Nephron (organoid): Measurements from ENCODE around the gene NPHS1.
A peak's percentile ranks its signal among the peaks of the same experiment; 100 is the strongest.

Experiments used
- H3K27ac Mint-ChIP-seq, 3 experiments: 2 replicates each; pipeline ENCODE4 v1.8.0; 2020; ENCODE audit warnings: mixed read lengths in 3 of 3, mild to moderate bottlenecking in 2 of 3, moderate library complexity in 1 of 3
- H3K27me3 Mint-ChIP-seq: 2 replicates; pipeline ENCODE4 v1.8.0; 2021; ENCODE audit warnings: low read depth, mild to moderate bottlenecking, moderate library complexity, mixed read lengths
- H3K36me3 Mint-ChIP-seq: 2 replicates; pipeline ENCODE4 v1.8.0; 2020; ENCODE audit warnings: low read depth, mixed read lengths
- H3K4me1 Mint-ChIP-seq: 2 replicates; pipeline ENCODE4 v1.8.0; 2020; ENCODE audit warnings: mixed read lengths
- H3K4me3 Mint-ChIP-seq, 3 experiments: 2 replicates each; pipeline ENCODE4 v1.8.0; 2020; ENCODE audit warnings: mild to moderate bottlenecking in 3 of 3, mixed read lengths in 3 of 3, moderate library complexity in 2 of 3
- H3K9me3 Mint-ChIP-seq: 2 replicates; pipeline ENCODE4 v1.8.0; 2020; ENCODE audit warnings: mixed read lengths
- TF ChIP-seq, protein P1 (sequence below), 3 experiments: fragments of 200-600 bp; sonication (generic); IDR thresholded peaks; one replicate each; pipeline ENCODE4 v1.5.0; 2021; ENCODE audit warnings: antibody characterized with exemption in 3 of 3; ENCODE audit not compliant: unreplicated experiment in 3 of 3

The NPHS1 gene

DNA sequence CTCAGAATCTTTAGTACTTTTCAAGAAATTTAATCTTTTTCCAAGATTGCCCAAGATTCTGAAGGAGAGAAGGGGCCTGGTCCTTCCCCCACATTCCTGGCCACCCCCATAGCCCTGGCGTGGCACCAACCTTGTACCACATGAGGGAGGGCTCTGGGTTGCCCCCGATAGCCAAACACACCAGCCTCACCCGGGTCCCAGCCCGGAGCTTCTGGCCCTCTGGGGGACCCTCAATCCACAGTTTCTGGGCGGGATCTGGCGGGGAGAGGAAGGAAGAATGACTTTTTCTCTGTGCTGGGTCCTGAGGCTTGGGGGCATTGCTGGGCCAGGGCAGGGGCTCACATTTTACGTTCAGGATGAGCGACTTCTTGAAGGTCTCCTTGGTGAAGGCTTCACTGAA is 4.4 kb downstream of the NPHS1 start:
- Mint-ChIP-seq H3K27ac (no peak overlapping the region), H3K9me3 (no peaks in the 10 kb centered on the region), H3K4me1 (peaks cover 27% of the 10 kb centered on the region), H3K36me3 (peaks cover 18% of the 10 kb centered on the region), H3K4me3 (peak overlapping the region in 1 of 3 experiments; percentile 67), H3K27me3 (peaks cover 70% of the 10 kb centered on the region)
- TF ChIP-seq, protein P1, sequence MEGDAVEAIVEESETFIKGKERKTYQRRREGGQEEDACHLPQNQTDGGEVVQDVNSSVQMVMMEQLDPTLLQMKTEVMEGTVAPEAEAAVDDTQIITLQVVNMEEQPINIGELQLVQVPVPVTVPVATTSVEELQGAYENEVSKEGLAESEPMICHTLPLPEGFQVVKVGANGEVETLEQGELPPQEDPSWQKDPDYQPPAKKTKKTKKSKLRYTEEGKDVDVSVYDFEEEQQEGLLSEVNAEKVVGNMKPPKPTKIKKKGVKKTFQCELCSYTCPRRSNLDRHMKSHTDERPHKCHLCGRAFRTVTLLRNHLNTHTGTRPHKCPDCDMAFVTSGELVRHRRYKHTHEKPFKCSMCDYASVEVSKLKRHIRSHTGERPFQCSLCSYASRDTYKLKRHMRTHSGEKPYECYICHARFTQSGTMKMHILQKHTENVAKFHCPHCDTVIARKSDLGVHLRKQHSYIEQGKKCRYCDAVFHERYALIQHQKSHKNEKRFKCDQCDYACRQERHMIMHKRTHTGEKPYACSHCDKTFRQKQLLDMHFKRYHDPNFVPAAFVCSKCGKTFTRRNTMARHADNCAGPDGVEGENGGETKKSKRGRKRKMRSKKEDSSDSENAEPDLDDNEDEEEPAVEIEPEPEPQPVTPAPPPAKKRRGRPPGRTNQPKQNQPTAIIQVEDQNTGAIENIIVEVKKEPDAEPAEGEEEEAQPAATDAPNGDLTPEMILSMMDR (IDR thresholded peaks at IDR 0.05; ENCODE audit: unreplicated experiment in 3 of 3): no peak

DNA sequence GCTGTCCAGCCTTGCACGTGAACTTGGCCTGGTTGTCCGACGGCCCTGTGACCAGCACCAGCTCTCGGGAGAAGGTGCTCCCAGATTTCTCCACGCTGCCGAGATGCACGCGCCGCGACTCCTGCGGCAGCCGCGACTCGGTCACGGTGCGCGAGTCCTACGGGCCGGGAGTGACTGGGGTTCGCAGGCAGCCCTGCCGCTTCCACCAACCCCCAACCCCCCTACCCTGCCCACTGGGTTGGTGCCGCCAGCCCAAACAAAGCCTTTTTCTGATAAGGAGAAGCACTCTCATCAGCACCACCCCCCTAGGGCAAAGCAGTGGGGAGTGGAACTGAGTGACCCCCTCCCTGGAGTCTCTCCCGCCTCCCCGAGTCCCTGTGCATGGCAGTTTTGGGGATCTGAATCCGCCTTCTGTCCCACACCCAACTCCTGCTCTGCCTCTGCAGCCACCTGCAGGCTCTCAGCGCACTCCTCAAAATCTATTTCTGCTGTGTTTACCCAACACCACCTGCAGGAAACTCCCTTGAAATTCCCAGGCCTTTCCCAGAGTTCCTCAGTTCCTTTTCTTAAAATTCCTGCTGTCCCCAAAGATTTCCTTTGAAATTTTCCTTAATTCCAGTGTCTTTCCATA is 6.2 kb downstream of the NPHS1 start:
- peaks cover 19% of the 10 kb centered on the region for H3K36me3 Mint-ChIP-seq
- peak overlapping the region in 1 of 3 experiments; percentile 19 for H3K27ac Mint-ChIP-seq
- H3K9me3 Mint-ChIP-seq: peaks cover 8% of the 10 kb centered on the region
- H3K4me1 Mint-ChIP-seq: peaks cover 20% of the 10 kb centered on the region
- TF ChIP-seq, protein P1 (IDR thresholded peaks at IDR 0.05; ENCODE audit: unreplicated experiment in 3 of 3): no peak
- peaks cover 81% of the 10 kb centered on the region for H3K27me3 Mint-ChIP-seq
- H3K4me3 Mint-ChIP-seq: peak overlapping the region; percentile 44 to 70 (median 65)

DNA sequence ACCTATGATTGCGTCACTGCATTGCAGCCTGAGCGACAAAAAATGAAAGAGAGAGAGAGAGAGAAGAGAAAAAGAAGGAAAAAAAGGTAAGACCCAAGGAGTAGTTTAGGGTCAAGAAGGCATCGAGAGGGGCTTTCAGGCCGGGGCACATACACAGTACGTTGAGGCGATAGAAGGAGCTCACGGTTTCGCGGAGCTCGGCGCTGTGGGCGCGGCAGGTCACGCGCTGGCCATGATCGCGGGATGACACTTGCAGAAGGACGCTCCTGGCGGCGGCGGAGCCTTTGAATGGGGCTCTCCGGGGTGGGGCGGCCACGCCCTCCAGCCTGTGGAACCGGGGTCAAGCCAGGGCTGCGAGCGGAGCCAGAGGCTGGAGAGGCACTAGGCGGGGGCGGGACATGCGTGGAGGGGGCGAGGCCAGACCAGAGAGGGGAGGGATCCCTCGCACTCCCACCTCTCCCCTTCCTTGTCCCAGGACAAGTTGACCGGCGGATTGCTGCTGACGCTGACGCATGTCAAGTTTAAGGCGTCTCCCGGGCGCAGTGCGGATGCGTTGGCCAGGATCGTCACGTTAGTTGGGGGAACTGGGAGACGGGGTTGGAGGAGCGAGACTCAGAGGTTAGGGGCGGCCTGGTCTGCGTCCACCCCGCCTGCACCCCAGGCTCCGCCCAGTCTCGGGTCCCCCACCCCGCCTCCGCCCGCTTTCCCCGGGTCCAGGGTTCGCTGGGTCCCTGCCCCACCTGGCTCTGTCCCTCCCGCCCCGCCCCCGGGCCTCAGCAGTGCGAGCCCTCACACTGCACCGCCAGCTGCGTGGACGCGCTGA is 6.9 kb downstream of the NPHS1 start:
- Mint-ChIP-seq H3K9me3 (peaks cover 8% of the 10 kb centered on the region), H3K27ac (peak overlapping the region in 1 of 3 experiments; percentile 21), H3K27me3 (peaks cover 82% of the 10 kb centered on the region), H3K4me3 (peak overlapping the region; percentile 66 to 67 (median 66)), H3K4me1 (peaks cover 20% of the 10 kb centered on the region), H3K36me3 (peaks cover 17% of the 10 kb centered on the region)
- TF ChIP-seq, protein P1 (IDR thresholded peaks at IDR 0.05; ENCODE audit: unreplicated experiment in 3 of 3): no peak

DNA sequence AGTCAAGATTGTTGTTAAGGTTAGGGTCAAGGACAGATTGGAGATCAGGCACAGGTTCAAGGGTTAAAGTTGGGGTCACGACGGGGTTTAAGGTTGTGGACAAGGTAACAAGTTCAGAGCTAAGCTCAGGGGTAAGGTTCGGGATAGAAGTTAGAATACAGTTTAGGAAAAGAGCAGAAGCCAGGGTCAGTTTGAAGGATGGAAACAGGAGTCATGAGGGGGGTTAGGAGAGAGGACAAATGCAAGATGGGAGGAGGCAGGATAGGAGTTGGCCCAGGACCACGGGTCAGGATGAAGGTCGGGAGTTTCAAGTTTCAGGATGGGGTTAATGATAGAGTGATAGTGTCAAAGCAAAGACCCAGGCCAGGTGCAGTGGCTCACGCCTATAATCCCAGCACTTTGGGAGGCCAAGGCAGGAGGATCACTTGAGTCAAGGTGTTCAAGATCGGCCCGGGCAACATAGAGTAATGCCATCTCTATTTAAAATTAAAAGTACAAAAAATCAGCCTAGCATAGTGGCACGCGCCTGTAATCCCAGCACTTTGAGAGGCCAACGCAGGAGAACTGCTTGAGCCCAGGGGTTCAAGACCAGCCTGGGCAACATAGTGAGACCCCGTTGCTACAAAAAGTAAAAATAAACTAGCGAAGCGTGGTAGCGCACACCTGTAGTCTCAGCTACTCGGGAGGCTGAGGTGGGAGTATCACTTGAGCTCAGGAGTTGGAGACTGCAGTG is 7.7 kb downstream of the NPHS1 start:
- TF ChIP-seq, protein P1 (IDR thresholded peaks at IDR 0.05; ENCODE audit: unreplicated experiment in 3 of 3): no peak
- Mint-ChIP-seq H3K4me1 (peaks cover 20% of the 10 kb centered on the region), H3K4me3 (peak overlapping the region; percentile 66 to 67 (median 66)), H3K36me3 (peaks cover 17% of the 10 kb centered on the region), H3K9me3 (peaks cover 8% of the 10 kb centered on the region), H3K27ac (peak overlapping the region in 1 of 3 experiments; percentile 21), H3K27me3 (peaks cover 85% of the 10 kb centered on the region)

DNA sequence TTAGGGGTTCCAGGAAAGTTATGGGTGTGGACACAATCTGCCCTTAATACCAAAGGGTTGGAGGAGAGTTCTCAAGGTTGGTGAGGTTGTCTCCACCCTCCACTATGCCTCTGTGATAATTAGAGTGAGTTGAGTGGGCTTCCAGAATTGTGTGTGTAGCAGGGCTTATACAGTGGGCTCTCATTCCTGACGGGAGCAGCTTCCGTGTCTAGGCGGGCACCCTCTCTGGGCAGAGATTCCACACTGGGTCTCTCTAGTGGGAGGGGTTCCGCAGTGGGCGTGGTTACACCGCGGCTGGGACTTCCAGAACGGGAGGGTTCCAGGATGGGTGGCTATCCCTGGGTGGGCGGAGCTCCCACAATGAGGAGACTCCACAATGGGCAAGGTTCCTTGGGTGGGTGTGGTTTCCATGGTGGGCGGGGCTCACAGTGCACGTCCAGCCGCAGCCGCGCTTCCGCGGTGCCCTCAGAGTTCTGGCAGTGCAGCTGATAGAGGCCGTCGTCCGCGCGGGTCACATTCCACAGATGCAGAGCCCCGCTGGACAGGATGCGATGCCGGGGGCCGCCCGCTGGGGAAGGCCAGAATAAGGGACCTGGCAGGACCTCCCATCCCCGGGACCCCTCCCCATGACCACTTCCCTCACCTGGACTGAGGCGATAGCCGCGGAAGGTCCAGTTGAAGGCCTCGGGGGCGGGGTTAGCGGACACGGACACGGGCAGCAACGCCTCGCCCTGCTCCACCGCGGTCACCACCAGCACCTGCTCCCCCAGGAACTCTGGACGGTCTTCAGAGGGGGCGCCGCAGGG is 8.4 kb downstream of the NPHS1 start:
- peaks cover 17% of the 10 kb centered on the region for H3K36me3 Mint-ChIP-seq
- H3K9me3 Mint-ChIP-seq: peaks cover 8% of the 10 kb centered on the region
- H3K27me3 Mint-ChIP-seq: peaks cover 81% of the 10 kb centered on the region
- TF ChIP-seq, protein P1 (IDR thresholded peaks at IDR 0.05; ENCODE audit: unreplicated experiment in 3 of 3): no peak
- H3K4me3 Mint-ChIP-seq: peak overlapping the region in 2 of 3 experiments; percentile 42 to 62
- peak overlapping the region in 1 of 3 experiments; percentile 2 for H3K27ac Mint-ChIP-seq
- H3K4me1 Mint-ChIP-seq: peaks cover 20% of the 10 kb centered on the region
